A549 (cell line): ENCODE results near the gene MARCHF10.

Source experiments
- EP300 ChIP-seq, 2 experiments: fragments of >200 bp; sonication (Bioruptor Twin); formaldehyde crosslinking; IDR thresholded peaks; 2 replicates in 1 of 2; 3 replicates in 1 of 2; pipeline ENCODE4 v1.6.1; 2016 to 2017
- POLR2A ChIP-seq: IDR thresholded peaks from 2 replicates; pipeline ENCODE4 v1.6.1; 2012; ENCODE audit warnings: mild to moderate bottlenecking, low read length
- RAD21 ChIP-seq, 2 experiments: fragments of >200 bp in 1 of 2; sonication (Bioruptor Twin) in 1 of 2; formaldehyde crosslinking in 1 of 2; IDR thresholded peaks in 1 of 2; conservative IDR thresholded peaks in 1 of 2; 2 replicates in 1 of 2; 3 replicates in 1 of 2; pipeline ENCODE4 v1.6.1; 2012 to 2018; ENCODE audit warnings: inconsistent platforms in 1 of 2
- REST ChIP-seq: fragments of 200-600 bp; sonication (generic); IDR thresholded peaks from 2 replicates; pipeline ENCODE4 v1.6.1; 2016; ENCODE audit warnings: antibody characterized with exemption, mild to moderate bottlenecking, moderate library complexity
- SMC3 ChIP-seq: fragments of >200 bp; sonication (Bioruptor Twin); formaldehyde crosslinking; IDR thresholded peaks from 3 replicates; pipeline ENCODE4 v1.6.1; 2018; ENCODE audit warnings: inconsistent platforms
- TF ChIP-seq, protein P1 (sequence below): fragments of >200 bp; sonication (Bioruptor Twin); formaldehyde crosslinking; IDR thresholded peaks from 3 replicates; pipeline ENCODE4 v1.5.1; 2016

- no peak for TF ChIP-seq POLR2A
- no peak for TF ChIP-seq EP300 (IDR thresholded peaks at IDR 0.05)
- TF ChIP-seq, protein P1, sequence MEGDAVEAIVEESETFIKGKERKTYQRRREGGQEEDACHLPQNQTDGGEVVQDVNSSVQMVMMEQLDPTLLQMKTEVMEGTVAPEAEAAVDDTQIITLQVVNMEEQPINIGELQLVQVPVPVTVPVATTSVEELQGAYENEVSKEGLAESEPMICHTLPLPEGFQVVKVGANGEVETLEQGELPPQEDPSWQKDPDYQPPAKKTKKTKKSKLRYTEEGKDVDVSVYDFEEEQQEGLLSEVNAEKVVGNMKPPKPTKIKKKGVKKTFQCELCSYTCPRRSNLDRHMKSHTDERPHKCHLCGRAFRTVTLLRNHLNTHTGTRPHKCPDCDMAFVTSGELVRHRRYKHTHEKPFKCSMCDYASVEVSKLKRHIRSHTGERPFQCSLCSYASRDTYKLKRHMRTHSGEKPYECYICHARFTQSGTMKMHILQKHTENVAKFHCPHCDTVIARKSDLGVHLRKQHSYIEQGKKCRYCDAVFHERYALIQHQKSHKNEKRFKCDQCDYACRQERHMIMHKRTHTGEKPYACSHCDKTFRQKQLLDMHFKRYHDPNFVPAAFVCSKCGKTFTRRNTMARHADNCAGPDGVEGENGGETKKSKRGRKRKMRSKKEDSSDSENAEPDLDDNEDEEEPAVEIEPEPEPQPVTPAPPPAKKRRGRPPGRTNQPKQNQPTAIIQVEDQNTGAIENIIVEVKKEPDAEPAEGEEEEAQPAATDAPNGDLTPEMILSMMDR = no peak
- TF ChIP-seq REST = no peak
- TF ChIP-seq RAD21 (conservative IDR thresholded peaks at IDR 0.05 in 1 of 2, IDR thresholded peaks at IDR 0.05 in 1 of 2) = no peak
- TF ChIP-seq SMC3 = no peak
These were observed 4.1 kb downstream of the MARCHF10 start for GRCh38 chr17:62804025-62804424.
